ENCODE measurements around the gene UBR3. TPM values are rescaled to one million over a fixed set of nuclear protein-coding genes. Genes with fewer than 3 reads are reported as not detected.

Gene UBR3
- total RNA-seq, 2 experiments from 2014 or later: 11.6 to 21.0 TPM

DNA sequence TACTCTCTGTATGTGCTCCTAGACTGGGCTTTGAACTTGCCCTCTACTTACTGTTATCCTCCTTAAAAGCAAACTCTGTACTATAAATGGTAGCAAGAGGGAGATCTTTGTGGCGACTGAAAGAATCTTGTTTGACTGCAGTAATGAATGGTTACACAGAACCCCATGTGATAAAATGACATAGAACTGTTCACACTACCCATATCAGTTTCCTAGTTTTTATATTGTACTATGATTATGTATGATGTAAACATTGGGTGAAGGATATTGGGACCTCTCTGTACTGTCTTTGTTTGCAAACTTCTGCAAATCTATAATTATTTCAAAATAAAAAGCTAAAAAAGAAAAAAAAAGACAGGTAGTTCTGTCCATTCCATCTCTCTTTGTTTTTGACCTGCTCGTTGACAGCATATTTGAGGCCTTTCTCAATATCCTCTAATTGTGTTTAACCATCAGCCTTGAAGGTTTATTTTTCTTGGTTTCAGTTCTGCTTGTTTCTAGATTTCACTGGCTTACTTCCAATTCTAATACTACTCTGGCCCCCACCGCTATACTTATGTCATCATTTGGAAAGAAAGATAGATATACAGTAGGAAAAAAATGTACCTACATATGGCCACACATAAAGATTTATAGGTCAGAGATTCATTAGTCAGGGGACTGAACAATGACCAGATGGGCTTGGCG is 271.5 kb downstream of the UBR3 start:
- Histone ChIP-seq H3K4me2 (ENCODE audit: low read length) (no peak overlapping the region), H3K4me1 (ENCODE audit: insufficient read depth, low read length, poor library complexity, severe bottlenecking) (no peaks in the 10 kb centered on the region), H3K79me2 (ENCODE audit: insufficient read depth, low read depth, low read length) (no peaks in the 10 kb centered on the region), H3K27ac (ENCODE audit: low read depth, low read length, poor library complexity, severe bottlenecking) (no peak overlapping the region), H3K9me3 (ENCODE audit: low read length) (no peaks in the 10 kb centered on the region), H2AFZ (ENCODE audit: low read length) (no peak overlapping the region), H3K9me2 (ENCODE audit: insufficient read depth, low read length) (no peaks in the 10 kb centered on the region), H3K4me3 (ENCODE audit: low read depth, low read length, poor library complexity, severe bottlenecking) (no peak overlapping the region), H4K20me1 (ENCODE audit: insufficient read depth, low read length) (no peaks in the 10 kb centered on the region), H3K36me3 (ENCODE audit: insufficient read depth, low read length) (no peaks in the 10 kb centered on the region)
- ChIA-PET POLR2A (no interaction called here), CTCF (ENCODE audit: unreplicated experiment) (no interaction called here)
- TF ChIP-seq EZH2phosphoT487 (IDR thresholded peaks at IDR 0.05; ENCODE audit: borderline replicate concordance, low read depth, low read length): no peak
- TF ChIP-seq, protein P1, sequence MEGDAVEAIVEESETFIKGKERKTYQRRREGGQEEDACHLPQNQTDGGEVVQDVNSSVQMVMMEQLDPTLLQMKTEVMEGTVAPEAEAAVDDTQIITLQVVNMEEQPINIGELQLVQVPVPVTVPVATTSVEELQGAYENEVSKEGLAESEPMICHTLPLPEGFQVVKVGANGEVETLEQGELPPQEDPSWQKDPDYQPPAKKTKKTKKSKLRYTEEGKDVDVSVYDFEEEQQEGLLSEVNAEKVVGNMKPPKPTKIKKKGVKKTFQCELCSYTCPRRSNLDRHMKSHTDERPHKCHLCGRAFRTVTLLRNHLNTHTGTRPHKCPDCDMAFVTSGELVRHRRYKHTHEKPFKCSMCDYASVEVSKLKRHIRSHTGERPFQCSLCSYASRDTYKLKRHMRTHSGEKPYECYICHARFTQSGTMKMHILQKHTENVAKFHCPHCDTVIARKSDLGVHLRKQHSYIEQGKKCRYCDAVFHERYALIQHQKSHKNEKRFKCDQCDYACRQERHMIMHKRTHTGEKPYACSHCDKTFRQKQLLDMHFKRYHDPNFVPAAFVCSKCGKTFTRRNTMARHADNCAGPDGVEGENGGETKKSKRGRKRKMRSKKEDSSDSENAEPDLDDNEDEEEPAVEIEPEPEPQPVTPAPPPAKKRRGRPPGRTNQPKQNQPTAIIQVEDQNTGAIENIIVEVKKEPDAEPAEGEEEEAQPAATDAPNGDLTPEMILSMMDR (conservative IDR thresholded peaks at IDR 0.05; ENCODE audit: low read length): no peak
- no peak for DNase-seq (ENCODE audit: low spot score)
- no TSS peak for BruUV-seq (replicated peaks)
- intact Hi-C loops (cut with micrococcal nuclease; ENCODE audit: unreplicated experiment): no loop called here

DNA sequence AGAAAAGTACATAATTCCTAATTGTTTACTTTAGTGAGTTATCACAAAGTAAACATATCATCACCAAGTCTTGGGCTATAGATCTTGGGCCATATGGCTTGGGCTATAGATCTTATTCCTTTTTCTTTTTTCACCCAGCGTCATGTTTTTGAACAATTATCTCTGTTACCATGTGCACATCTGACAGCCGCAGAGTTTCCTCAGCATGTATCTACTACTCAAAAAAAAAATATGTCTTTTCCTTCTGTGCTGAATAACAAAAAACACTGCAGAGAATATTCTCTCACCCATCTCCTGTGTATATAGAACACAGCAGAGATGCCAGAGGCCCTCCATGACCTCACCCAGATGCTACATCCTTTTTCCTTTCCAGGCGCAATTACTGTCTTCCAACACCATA is 274.5 kb downstream of the UBR3 start:
- H3K36me3 ChIP-seq (ENCODE audit: insufficient read depth, low read length): no peaks in the 10 kb centered on the region
- intact Hi-C loops (cut with micrococcal nuclease; ENCODE audit: unreplicated experiment): loop anchor here (2.0 kb wide), 1 partner anchor 47 kb away; no protein-coding TSS in a partner anchor
- ChIA-PET CTCF (ENCODE audit: unreplicated experiment) (no interaction called here), POLR2A (no interaction called here)
- no peaks in the 10 kb centered on the region for H3K4me1 ChIP-seq (ENCODE audit: insufficient read depth, low read length, poor library complexity, severe bottlenecking)
- H3K79me2 ChIP-seq (ENCODE audit: insufficient read depth, low read depth, low read length): no peaks in the 10 kb centered on the region
- BruUV-seq (replicated peaks): no TSS peak
- H4K20me1 ChIP-seq (ENCODE audit: insufficient read depth, low read length): no peaks in the 10 kb centered on the region
- H3K9me2 ChIP-seq (ENCODE audit: insufficient read depth, low read length): no peaks in the 10 kb centered on the region
- TF ChIP-seq EZH2phosphoT487 (IDR thresholded peaks at IDR 0.05; ENCODE audit: borderline replicate concordance, low read depth, low read length): no peak
- TF ChIP-seq, protein P1 (conservative IDR thresholded peaks at IDR 0.05; ENCODE audit: low read length): no peak
- H2AFZ ChIP-seq (ENCODE audit: low read length): no peak overlapping the region
- H3K4me3 ChIP-seq (ENCODE audit: low read depth, low read length, poor library complexity, severe bottlenecking): no peak overlapping the region
- no peak overlapping the region for H3K27ac ChIP-seq (ENCODE audit: low read depth, low read length, poor library complexity, severe bottlenecking)
- no peak overlapping the region for H3K4me2 ChIP-seq (ENCODE audit: low read length)
- H3K9me3 ChIP-seq (ENCODE audit: low read length): no peaks in the 10 kb centered on the region
- DNase-seq (ENCODE audit: low spot score): no peak

DNA sequence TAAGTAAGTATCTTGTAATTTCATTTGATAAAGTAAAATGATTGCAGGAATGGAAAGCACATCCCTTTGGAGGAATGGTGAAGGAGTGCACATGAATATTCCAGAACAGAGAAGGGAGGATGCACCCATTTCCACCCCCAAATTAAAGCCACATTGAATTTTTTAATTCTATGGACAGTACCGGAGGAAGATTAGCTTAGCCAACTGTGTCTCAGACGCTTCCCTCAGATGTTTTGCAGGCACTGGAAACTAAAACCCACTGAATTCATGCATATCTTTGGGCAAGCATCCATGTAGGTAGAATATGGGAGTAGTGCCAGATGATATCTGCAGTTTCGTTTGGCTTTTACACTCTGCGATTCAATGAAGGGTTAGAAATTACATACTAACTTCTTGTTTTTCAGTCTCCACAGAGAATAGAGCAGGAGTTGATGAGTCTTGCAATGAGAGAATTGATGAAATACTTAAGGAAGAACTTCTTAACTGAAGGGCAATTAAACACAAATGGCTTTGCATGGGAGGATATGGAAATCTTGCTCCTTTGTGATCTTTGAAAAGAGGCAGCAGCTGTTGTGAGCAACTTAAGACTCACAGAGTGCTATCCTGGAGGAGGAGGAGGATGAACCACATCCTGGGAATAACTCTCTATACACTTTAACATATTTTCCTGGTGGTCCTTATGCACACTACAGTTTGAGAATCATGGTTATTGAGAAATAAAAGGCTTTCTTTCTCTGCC is 279.0 kb downstream of the UBR3 start:
- intact Hi-C loops (cut with micrococcal nuclease; ENCODE audit: unreplicated experiment): no loop called here
- BruUV-seq (replicated peaks): no TSS peak
- H4K20me1 ChIP-seq (ENCODE audit: insufficient read depth, low read length): no peaks in the 10 kb centered on the region
- H3K27ac ChIP-seq (ENCODE audit: low read depth, low read length, poor library complexity, severe bottlenecking): no peak overlapping the region
- H3K9me3 ChIP-seq (ENCODE audit: low read length): no peaks in the 10 kb centered on the region
- ChIA-PET CTCF (ENCODE audit: unreplicated experiment) (no interaction called here), POLR2A (interaction anchor here (0.8 kb wide), 1 partner anchor 11 kb away, joined by 3 read pairs; no protein-coding TSS in a partner anchor)
- no peak for DNase-seq (ENCODE audit: low spot score)
- H3K4me3 ChIP-seq (ENCODE audit: low read depth, low read length, poor library complexity, severe bottlenecking): no peak overlapping the region
- H3K4me1 ChIP-seq (ENCODE audit: insufficient read depth, low read length, poor library complexity, severe bottlenecking): no peaks in the 10 kb centered on the region
- no peaks in the 10 kb centered on the region for H3K36me3 ChIP-seq (ENCODE audit: insufficient read depth, low read length)
- no peak overlapping the region for H3K4me2 ChIP-seq (ENCODE audit: low read length)
- H3K9me2 ChIP-seq (ENCODE audit: insufficient read depth, low read length): no peaks in the 10 kb centered on the region
- TF ChIP-seq, protein P1 (conservative IDR thresholded peaks at IDR 0.05; ENCODE audit: low read length): no peak
- TF ChIP-seq EZH2phosphoT487 (IDR thresholded peaks at IDR 0.05; ENCODE audit: borderline replicate concordance, low read depth, low read length): no peak
- no peaks in the 10 kb centered on the region for H3K79me2 ChIP-seq (ENCODE audit: insufficient read depth, low read depth, low read length)
- H2AFZ ChIP-seq (ENCODE audit: low read length): no peak overlapping the region

All from OCI-LY7 (cell line).